ENCODE measurements around the gene CCDC122. TPM values are rescaled to one million over a fixed set of nuclear protein-coding genes. Genes with fewer than 3 reads are reported as not detected.
A peak's percentile ranks its signal among the peaks of the same experiment; 100 is the strongest.

The CCDC122 gene
- total RNA-seq, 1 donor: 4.7 TPM

- no peaks in the 10 kb centered on the region for H3K36me3 ChIP-seq (ENCODE audit: insufficient read depth, low read length)
- H3K4me3 ChIP-seq (ENCODE audit: insufficient read depth, low read length): no peak overlapping the region
- no peak overlapping the region for H3K4me2 ChIP-seq (ENCODE audit: insufficient read depth, low read length)
- H2AFZ ChIP-seq (ENCODE audit: low read length): no peak overlapping the region
- no peaks in the 10 kb centered on the region for H3K79me2 ChIP-seq (ENCODE audit: insufficient read depth, low read length)
- H3K27ac ChIP-seq (ENCODE audit: low read depth, low read length): no peak overlapping the region
- DNase-seq (ENCODE audit: insufficient read length, low spot score, missing footprints): no peak
- H3K27me3 ChIP-seq (ENCODE audit: insufficient read depth, low read length): no peaks in the 10 kb centered on the region
- H4K20me1 ChIP-seq (ENCODE audit: insufficient read depth, low read length): no peaks in the 10 kb centered on the region
- H3K9me3 ChIP-seq (ENCODE audit: low read depth, low read length): no peaks in the 10 kb centered on the region
- no peak for TF ChIP-seq CTCF (IDR thresholded peaks at IDR 0.05; ENCODE audit: extremely low read depth, low read depth, low read length)
- H3K4me1 ChIP-seq (ENCODE audit: insufficient read depth, low read length): peaks cover 8% of the 10 kb centered on the region
Measured at GRCh38 chr13:43794416-43794815, 85.1 kb downstream of the CCDC122 start.

GRCh38 chr13:43792076-43792881 is 87.3 kb downstream of the CCDC122 start:
- H3K9me3 ChIP-seq (ENCODE audit: low read depth, low read length): no peaks in the 10 kb centered on the region
- H3K4me1 ChIP-seq (ENCODE audit: insufficient read depth, low read length): peaks cover 12% of the 10 kb centered on the region
- H3K4me3 ChIP-seq (ENCODE audit: insufficient read depth, low read length): no peak overlapping the region
- no peaks in the 10 kb centered on the region for H4K20me1 ChIP-seq (ENCODE audit: insufficient read depth, low read length)
- DNase-seq (ENCODE audit: insufficient read length, low spot score, missing footprints): peak; percentile 71
- H3K36me3 ChIP-seq (ENCODE audit: insufficient read depth, low read length): no peaks in the 10 kb centered on the region
- peak; percentile 11 for TF ChIP-seq CTCF (IDR thresholded peaks at IDR 0.05; ENCODE audit: extremely low read depth, low read depth, low read length)
- H3K27ac ChIP-seq (ENCODE audit: low read depth, low read length): no peak overlapping the region
- H3K27me3 ChIP-seq (ENCODE audit: insufficient read depth, low read length): no peaks in the 10 kb centered on the region
- H3K4me2 ChIP-seq (ENCODE audit: insufficient read depth, low read length): no peak overlapping the region
- H2AFZ ChIP-seq (ENCODE audit: low read length): no peak overlapping the region
- H3K79me2 ChIP-seq (ENCODE audit: insufficient read depth, low read length): no peaks in the 10 kb centered on the region

- peak; percentile 57 for TF ChIP-seq CTCF (IDR thresholded peaks at IDR 0.05; ENCODE audit: extremely low read depth, low read depth, low read length)
- Histone ChIP-seq H3K4me1 (ENCODE audit: insufficient read depth, low read length) (peaks cover 25% of the 10 kb centered on the region), H3K27ac (ENCODE audit: low read depth, low read length) (no peak overlapping the region), H3K4me2 (ENCODE audit: insufficient read depth, low read length) (peak overlapping the region; percentile 85), H2AFZ (ENCODE audit: low read length) (no peak overlapping the region), H3K79me2 (ENCODE audit: insufficient read depth, low read length) (no peaks in the 10 kb centered on the region), H3K27me3 (ENCODE audit: insufficient read depth, low read length) (no peaks in the 10 kb centered on the region), H3K36me3 (ENCODE audit: insufficient read depth, low read length) (no peaks in the 10 kb centered on the region), H3K4me3 (ENCODE audit: insufficient read depth, low read length) (peak overlapping the region; percentile 76), H3K9me3 (ENCODE audit: low read depth, low read length) (no peaks in the 10 kb centered on the region), H4K20me1 (ENCODE audit: insufficient read depth, low read length) (no peaks in the 10 kb centered on the region)
- peak; percentile 61 for DNase-seq (ENCODE audit: insufficient read length, low spot score, missing footprints)
Measured at GRCh38 chr13:43787997-43788396, 91.5 kb downstream of the CCDC122 start.

GRCh38 chr13:43787518-43787891 is 92.0 kb downstream of the CCDC122 start:
- Histone ChIP-seq H3K4me2 (ENCODE audit: insufficient read depth, low read length) (peak overlapping the region; percentile 85), H4K20me1 (ENCODE audit: insufficient read depth, low read length) (no peaks in the 10 kb centered on the region), H3K4me1 (ENCODE audit: insufficient read depth, low read length) (peaks cover 21% of the 10 kb centered on the region), H2AFZ (ENCODE audit: low read length) (peak overlapping the region; percentile 73), H3K27me3 (ENCODE audit: insufficient read depth, low read length) (no peaks in the 10 kb centered on the region), H3K79me2 (ENCODE audit: insufficient read depth, low read length) (no peaks in the 10 kb centered on the region), H3K4me3 (ENCODE audit: insufficient read depth, low read length) (peak overlapping the region; percentile 76), H3K36me3 (ENCODE audit: insufficient read depth, low read length) (no peaks in the 10 kb centered on the region), H3K9me3 (ENCODE audit: low read depth, low read length) (no peaks in the 10 kb centered on the region), H3K27ac (ENCODE audit: low read depth, low read length) (no peak overlapping the region)
- TF ChIP-seq CTCF (IDR thresholded peaks at IDR 0.05; ENCODE audit: extremely low read depth, low read depth, low read length): no peak
- DNase-seq (ENCODE audit: insufficient read length, low spot score, missing footprints): no peak

Measured in osteoblast (primary cell).